SK-N-MC (cell line): ENCODE measurements around the gene IFI6.
"Not testable (repeated sequence)": the region's sequence is repeated elsewhere in the genome, so short reads cannot be mapped to it uniquely, and the experiment has no call there.

Experiments
- DNase-seq: peaks from one replicate; pipeline ENCODE4 v3.0.0-alpha.2; 2011; ENCODE audit warnings: low read depth, low spot score
- H3K27ac ChIP-seq: fragments of 200-600 bp; sonication (generic); 2 replicates; pipeline ENCODE4 v1.5.1; 2016; ENCODE audit warnings: mixed run types
- H3K36me3 ChIP-seq: fragments of 200-600 bp; sonication (generic); 2 replicates; pipeline ENCODE4 v1.6.1; 2017; ENCODE audit warnings: antibody characterized with exemption, low read length, mixed read lengths; ENCODE audit not compliant: insufficient read depth
- H3K4me3 ChIP-seq: fragments of 200-600 bp; sonication (generic); 2 replicates; pipeline ENCODE4 v1.5.1; 2016
- H3K9ac ChIP-seq: fragments of 200-600 bp; sonication (generic); 2 replicates; pipeline ENCODE4 v1.8.0; 2017; ENCODE audit warnings: mixed run types, mixed read lengths; ENCODE audit not compliant: insufficient read length
- H3K9me3 ChIP-seq: fragments of 200-600 bp; sonication (generic); 2 replicates; pipeline ENCODE4 v1.6.1; 2017; ENCODE audit warnings: low read depth, mild to moderate bottlenecking, antibody characterized with exemption, low read length, moderate library complexity, mixed read lengths
- EZH2 ChIP-seq: fragments of 200-600 bp; sonication (generic); IDR thresholded peaks from one replicate; pipeline ENCODE4 v1.6.1; 2017; ENCODE audit warnings: antibody characterized with exemption
- FOXP2 ChIP-seq: optimal IDR thresholded peaks from 2 replicates; pipeline ENCODE3; 2011; ENCODE audit warnings: mild to moderate bottlenecking, moderate library complexity; ENCODE audit not compliant: insufficient read depth; ENCODE audit errors: extremely low read length, control extremely low read depth
- POLR2AphosphoS5 ChIP-seq: IDR thresholded peaks from 2 replicates; pipeline ENCODE4 v1.6.1; 2012; ENCODE audit warnings: mild to moderate bottlenecking, low read depth, low read length, borderline replicate concordance

The IFI6 gene

GRCh38 chr1:27704958-27705357 lies 33.0 kb upstream of the IFI6 start:
- Histone ChIP-seq H3K36me3 (no peaks in the 10 kb centered on the region), H3K9ac (no peak overlapping the region), H3K9me3 (no peaks in the 10 kb centered on the region), H3K4me3 (no peak overlapping the region), H3K27ac (no peak overlapping the region)
- TF ChIP-seq EZH2 (no peak), FOXP2 (no peak), POLR2AphosphoS5 (no peak)
- DNase-seq, result no peak

GRCh38 chr1:27696835-27697234 lies 24.8 kb upstream of the IFI6 start:
- H3K9me3 ChIP-seq, H3K27ac ChIP-seq, H3K36me3 ChIP-seq, H3K9ac ChIP-seq, H3K4me3 ChIP-seq, DNase-seq: not testable (repeated sequence)

- Histone ChIP-seq H3K36me3 (no peaks in the 10 kb centered on the region), H3K4me3 (no peak overlapping the region), H3K9me3 (no peaks in the 10 kb centered on the region), H3K9ac (no peak overlapping the region), H3K27ac (no peak overlapping the region)
- no peak for DNase-seq
- TF ChIP-seq POLR2AphosphoS5, result no peak
- TF ChIP-seq FOXP2, result no peak
- TF ChIP-seq EZH2, result no peak
Observed at GRCh38 chr1:27690183-27690582, 18.2 kb upstream of the IFI6 start.

- no peak for DNase-seq
- Histone ChIP-seq H3K9me3 (no peaks in the 10 kb centered on the region), H3K9ac (no peak overlapping the region), H3K4me3 (no peak overlapping the region), H3K36me3 (no peaks in the 10 kb centered on the region), H3K27ac (no peak overlapping the region)
- TF ChIP-seq FOXP2 (no peak), POLR2AphosphoS5 (no peak), EZH2 (no peak)
Observed at GRCh38 chr1:27689423-27690173, 17.6 kb upstream of the IFI6 start.

GRCh38 chr1:27687906-27688305 lies 15.9 kb upstream of the IFI6 start:
- Histone ChIP-seq H3K36me3 (no peaks in the 10 kb centered on the region), H3K4me3 (no peak overlapping the region), H3K27ac (no peak overlapping the region), H3K9me3 (no peaks in the 10 kb centered on the region), H3K9ac (no peak overlapping the region)
- no peak for TF ChIP-seq POLR2AphosphoS5
- no peak for TF ChIP-seq EZH2
- TF ChIP-seq FOXP2, result no peak
- no peak for DNase-seq

GRCh38 chr1:27686223-27686990 lies 14.4 kb upstream of the IFI6 start:
- TF ChIP-seq POLR2AphosphoS5, result no peak
- no peak for TF ChIP-seq EZH2
- no peak for TF ChIP-seq FOXP2
- H3K4me3 ChIP-seq, result no peak overlapping the region
- no peak for DNase-seq
- no peak overlapping the region for H3K9ac ChIP-seq
- no peak overlapping the region for H3K27ac ChIP-seq
- H3K9me3 ChIP-seq, result no peaks in the 10 kb centered on the region
- no peaks in the 10 kb centered on the region for H3K36me3 ChIP-seq

GRCh38 chr1:27684176-27684575 lies 12.2 kb upstream of the IFI6 start:
- Histone ChIP-seq H3K36me3 (no peaks in the 10 kb centered on the region), H3K4me3 (no peak overlapping the region), H3K9ac (no peak overlapping the region), H3K9me3 (no peaks in the 10 kb centered on the region), H3K27ac (no peak overlapping the region)
- no peak for DNase-seq
- no peak for TF ChIP-seq FOXP2
- TF ChIP-seq POLR2AphosphoS5, result no peak
- no peak for TF ChIP-seq EZH2

GRCh38 chr1:27682351-27682944 lies 10.5 kb upstream of the IFI6 start:
- Histone ChIP-seq H3K27ac (no peak overlapping the region), H3K4me3 (no peak overlapping the region)
- no peak for TF ChIP-seq FOXP2
- no peak for TF ChIP-seq POLR2AphosphoS5
- no peak for TF ChIP-seq EZH2

GRCh38 chr1:27681580-27681979 lies 9.6 kb upstream of the IFI6 start:
- not testable (repeated sequence) for H3K4me3 ChIP-seq, DNase-seq, H3K27ac ChIP-seq

More at GRCh38 chr1:27682351-27682944, 10.5 kb upstream of the IFI6 start:
- no peak for DNase-seq
- Histone ChIP-seq H3K9ac (no peak overlapping the region), H3K9me3 (no peaks in the 10 kb centered on the region), H3K36me3 (no peaks in the 10 kb centered on the region)

GRCh38 chr1:27680225-27680791 lies 8.3 kb upstream of the IFI6 start:
- not testable (repeated sequence) for H3K9ac ChIP-seq, H3K9me3 ChIP-seq, H3K27ac ChIP-seq, DNase-seq, H3K36me3 ChIP-seq, H3K4me3 ChIP-seq

More at GRCh38 chr1:27681580-27681979, 9.6 kb upstream of the IFI6 start:
- not testable (repeated sequence) for H3K36me3 ChIP-seq, H3K9ac ChIP-seq, H3K9me3 ChIP-seq
